GM19043 (cell line): ENCODE results near the gene KLC4.
A peak's percentile ranks its signal among the peaks of the same experiment; 100 is the strongest.
"Not testable (repeated sequence)": the region's sequence is repeated elsewhere in the genome, so short reads cannot be mapped to it uniquely, and the experiment has no call there.

Source experiments
- ATAC-seq: cut with Tn5 transposase; IDR thresholded peaks from one replicate; pipeline ENCODE4 v1.9.1; 2021; ENCODE audit warnings: low read depth; ENCODE audit not compliant: unreplicated experiment

Gene KLC4

GRCh38 chr6:43035495-43036194 lies 23.8 kb upstream of the KLC4 start:
- ATAC-seq: no peak

- ATAC-seq: no peak
Observed at GRCh38 chr6:43036712-43037111, 22.7 kb upstream of the KLC4 start.

- ATAC-seq: no peak
Observed at GRCh38 chr6:43037197-43037596, 22.2 kb upstream of the KLC4 start.

- no peak for ATAC-seq
Observed at GRCh38 chr6:43037706-43038105, 21.7 kb upstream of the KLC4 start.

GRCh38 chr6:43038727-43039126 lies 20.7 kb upstream of the KLC4 start:
- no peak for ATAC-seq

GRCh38 chr6:43040542-43041257 lies 18.7 kb upstream of the KLC4 start:
- ATAC-seq: no peak

- ATAC-seq: not testable (repeated sequence)
Observed at GRCh38 chr6:43041475-43041874, 18.0 kb upstream of the KLC4 start.

- ATAC-seq: no peak
Observed at GRCh38 chr6:43043310-43043709, 16.1 kb upstream of the KLC4 start.

- no peak for ATAC-seq
Observed at GRCh38 chr6:43045371-43045930, 14.0 kb upstream of the KLC4 start.

- no peak for ATAC-seq
Observed at GRCh38 chr6:43047998-43048397, 11.4 kb upstream of the KLC4 start.

GRCh38 chr6:43050981-43051380 lies 8.4 kb upstream of the KLC4 start:
- ATAC-seq: no peak

GRCh38 chr6:43052225-43052841 lies 7.1 kb upstream of the KLC4 start:
- no peak for ATAC-seq

GRCh38 chr6:43052842-43053544 lies 6.4 kb upstream of the KLC4 start:
- ATAC-seq: peak; percentile 18

- ATAC-seq: peak; percentile 84
Observed at GRCh38 chr6:43053545-43054205, 5.8 kb upstream of the KLC4 start, which contains the start of gene CUL7. Gene CUL7 (minus strand): TSS chr6:43053851. CDS start chr6:43052788, 1,063 bp downstream.

GRCh38 chr6:43054206-43054943 lies 5.1 kb upstream of the KLC4 start:
- no peak for ATAC-seq

- ATAC-seq: no peak
Observed at GRCh38 chr6:43055966-43056365, 3.5 kb upstream of the KLC4 start.

- ATAC-seq: no peak
Observed at GRCh38 chr6:43058531-43058930, 900 bp upstream of the KLC4 start.

GRCh38 chr6:43060034-43060754 lies 763 bp downstream of the KLC4 start:
- no peak for ATAC-seq
